ENCODE results near the gene MSANTD2.

MSANTD2 gene

DNA sequence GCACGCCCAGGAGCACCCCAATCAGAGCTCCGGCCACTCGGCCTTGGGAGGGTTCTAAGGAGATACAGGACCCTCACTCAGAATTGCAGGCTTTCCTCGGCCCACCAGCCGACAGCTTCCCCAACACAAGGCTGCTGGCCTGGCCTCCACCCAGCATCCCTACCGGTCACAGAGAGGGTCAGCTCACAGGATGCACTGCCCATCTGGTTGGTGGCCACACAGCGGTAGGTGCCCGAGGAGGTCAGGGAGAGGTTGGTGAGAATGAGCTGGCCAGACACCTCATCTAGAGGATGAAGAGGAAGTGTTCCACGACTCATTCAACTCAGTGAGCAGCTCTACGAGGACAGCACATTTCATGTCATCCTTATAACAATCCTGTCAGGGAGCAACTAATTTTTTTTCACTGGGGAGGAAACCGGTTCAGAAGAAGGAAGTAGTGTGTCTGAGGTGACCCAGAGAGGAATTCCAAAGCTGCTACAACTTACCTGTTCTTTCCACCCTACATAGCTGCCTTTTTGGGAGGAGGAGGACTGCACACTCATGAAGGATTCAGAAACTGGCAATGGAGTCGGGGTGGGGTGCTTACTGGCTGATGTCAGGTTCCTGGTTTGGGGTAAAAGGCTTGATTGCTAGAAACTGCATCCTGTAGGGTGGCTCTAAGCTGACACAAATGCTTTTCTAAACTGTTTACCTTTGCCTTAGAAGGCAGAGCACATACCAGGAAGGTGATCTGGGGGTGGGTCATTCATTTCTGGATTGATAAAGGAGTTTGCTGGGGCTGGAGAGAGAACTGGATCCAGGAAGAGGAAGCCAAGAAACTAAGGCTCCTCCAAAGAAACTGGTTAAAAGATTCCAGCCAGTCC is 51.5 kb downstream of the MSANTD2 start:
- Histone ChIP-seq H3K14ac (ENCODE audit: low read length in 2 of 2) (no peak overlapping the region), H2AFZ (ENCODE audit: low read depth, low read length) (no peak overlapping the region), H3K23ac (ENCODE audit: low read length in 2 of 2) (no peak overlapping the region), H3K79me1 (replicated peaks; ENCODE audit: low read length, poor library complexity, severe bottlenecking) (no peaks in the 10 kb centered on the region), H2BK120ac (ENCODE audit: low read depth, low read length) (no peak overlapping the region), H4K91ac (ENCODE audit: low read length) (no peak overlapping the region), H3K27ac (ENCODE audit: low read length, poor library complexity, severe bottlenecking) (no peak overlapping the region), H3K36me3 (ENCODE audit: control insufficient read depth in 1 of 2, insufficient read depth in 2 of 2, low read depth in 1 of 2, low read length in 2 of 2) (no peaks in the 10 kb centered on the region), H3K9me3 (ENCODE audit: control insufficient read depth, low read length) (peaks cover 2% of the 10 kb centered on the region), H3K4me2 (ENCODE audit: low read length, poor library complexity, severe bottlenecking) (no peak overlapping the region), H3K4ac (ENCODE audit: low read depth in 1 of 2, low read length in 2 of 2) (no peak overlapping the region), H3K18ac (ENCODE audit: low read depth in 1 of 2, low read length in 2 of 2) (no peak overlapping the region), H2BK15ac (ENCODE audit: low read depth, poor library complexity, severe bottlenecking) (no peak overlapping the region), H3K9ac (ENCODE audit: low read length) (no peak overlapping the region), H3K27me3 (ENCODE audit: control insufficient read depth in 1 of 2, insufficient read depth in 1 of 2, low read length in 2 of 2) (peaks cover 63 to 98% of the 10 kb centered on the region in 2 experiments), H2AK5ac (ENCODE audit: low read length, severe bottlenecking) (no peak overlapping the region), H3K4me3 (ENCODE audit: insufficient read depth in 1 of 2, low read depth in 1 of 2, low read length in 2 of 2) (no peak overlapping the region), H4K8ac (ENCODE audit: low read length) (no peak overlapping the region), H3K4me1 (ENCODE audit: control insufficient read depth, insufficient read depth, low read depth, low read length) (peaks cover 36% of the 10 kb centered on the region), H2BK5ac (ENCODE audit: low read depth, low read length, poor library complexity, severe bottlenecking) (no peak overlapping the region), H2BK12ac (ENCODE audit: low read length in 2 of 2) (no peak overlapping the region)
- no peak for DNase-seq
- WGBS: 63% methylated on average over 10 of the region's 12 CpGs

DNA sequence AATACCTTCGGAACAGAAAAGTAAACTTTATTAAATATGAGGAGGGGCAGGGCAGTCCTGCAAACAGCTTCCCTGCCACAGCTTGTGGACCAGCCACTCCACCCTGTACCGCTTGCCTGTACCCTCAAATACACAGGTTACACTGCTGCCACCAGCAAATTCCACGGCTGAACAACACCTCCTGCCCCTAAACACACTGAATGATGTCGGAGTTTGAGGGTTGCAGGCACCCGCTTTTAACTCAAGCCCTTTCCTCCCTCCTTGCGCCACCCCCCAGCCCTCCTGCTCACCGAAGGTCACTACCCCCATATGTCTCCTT is 52.1 kb downstream of the MSANTD2 start:
- no peak overlapping the region for H3K18ac ChIP-seq (ENCODE audit: low read depth in 1 of 2, low read length in 2 of 2)
- H2AK5ac ChIP-seq (ENCODE audit: low read length, severe bottlenecking): no peak overlapping the region
- no peak overlapping the region for H2BK5ac ChIP-seq (ENCODE audit: low read depth, low read length, poor library complexity, severe bottlenecking)
- H3K4ac ChIP-seq (ENCODE audit: low read depth in 1 of 2, low read length in 2 of 2): no peak overlapping the region
- H3K27me3 ChIP-seq (ENCODE audit: control insufficient read depth in 1 of 2, insufficient read depth in 1 of 2, low read length in 2 of 2): peaks cover 63 to 98% of the 10 kb centered on the region in 2 experiments
- no peak overlapping the region for H2AFZ ChIP-seq (ENCODE audit: low read depth, low read length)
- H2BK15ac ChIP-seq (ENCODE audit: low read depth, poor library complexity, severe bottlenecking): no peak overlapping the region
- H3K4me3 ChIP-seq (ENCODE audit: insufficient read depth in 1 of 2, low read depth in 1 of 2, low read length in 2 of 2): no peak overlapping the region
- no peaks in the 10 kb centered on the region for H3K36me3 ChIP-seq (ENCODE audit: control insufficient read depth in 1 of 2, insufficient read depth in 2 of 2, low read depth in 1 of 2, low read length in 2 of 2)
- no peak overlapping the region for H2BK12ac ChIP-seq (ENCODE audit: low read length in 2 of 2)
- no peak overlapping the region for H4K8ac ChIP-seq (ENCODE audit: low read length)
- WGBS: 68% methylated on average over 7 of the region's 7 CpGs
- H3K14ac ChIP-seq (ENCODE audit: low read length in 2 of 2): no peak overlapping the region
- no peak overlapping the region for H3K23ac ChIP-seq (ENCODE audit: low read length in 2 of 2)
- H3K27ac ChIP-seq (ENCODE audit: low read length, poor library complexity, severe bottlenecking): no peak overlapping the region
- no peak overlapping the region for H3K4me2 ChIP-seq (ENCODE audit: low read length, poor library complexity, severe bottlenecking)
- no peak for DNase-seq
- no peak overlapping the region for H3K9ac ChIP-seq (ENCODE audit: low read length)
- no peaks in the 10 kb centered on the region for H3K79me1 ChIP-seq (replicated peaks; ENCODE audit: low read length, poor library complexity, severe bottlenecking)
- no peak overlapping the region for H2BK120ac ChIP-seq (ENCODE audit: low read depth, low read length)
- peaks cover 36% of the 10 kb centered on the region for H3K4me1 ChIP-seq (ENCODE audit: control insufficient read depth, insufficient read depth, low read depth, low read length)
- peaks cover 2% of the 10 kb centered on the region for H3K9me3 ChIP-seq (ENCODE audit: control insufficient read depth, low read length)
- no peak overlapping the region for H4K91ac ChIP-seq (ENCODE audit: low read length)

GRCh38 chr11:124747406-124748099 is 52.7 kb downstream of the MSANTD2 start:
- H3K27me3 ChIP-seq (ENCODE audit: control insufficient read depth in 1 of 2, insufficient read depth in 1 of 2, low read length in 2 of 2): peaks cover 64 to 98% of the 10 kb centered on the region in 2 experiments
- H4K8ac ChIP-seq (ENCODE audit: low read length): no peak overlapping the region
- no peak for DNase-seq
- no peak overlapping the region for H2BK15ac ChIP-seq (ENCODE audit: low read depth, poor library complexity, severe bottlenecking)
- H4K91ac ChIP-seq (ENCODE audit: low read length): no peak overlapping the region
- H2BK5ac ChIP-seq (ENCODE audit: low read depth, low read length, poor library complexity, severe bottlenecking): no peak overlapping the region
- no peak overlapping the region for H2AFZ ChIP-seq (ENCODE audit: low read depth, low read length)
- H3K4me2 ChIP-seq (ENCODE audit: low read length, poor library complexity, severe bottlenecking): no peak overlapping the region
- no peak overlapping the region for H3K14ac ChIP-seq (ENCODE audit: low read length in 2 of 2)
- no peak overlapping the region for H3K4ac ChIP-seq (ENCODE audit: low read depth in 1 of 2, low read length in 2 of 2)
- no peak overlapping the region for H2BK120ac ChIP-seq (ENCODE audit: low read depth, low read length)
- H3K36me3 ChIP-seq (ENCODE audit: control insufficient read depth in 1 of 2, insufficient read depth in 2 of 2, low read depth in 1 of 2, low read length in 2 of 2): no peaks in the 10 kb centered on the region
- 19% methylated on average over 14 of the region's 14 CpGs for WGBS
- peaks cover 33% of the 10 kb centered on the region for H3K4me1 ChIP-seq (ENCODE audit: control insufficient read depth, insufficient read depth, low read depth, low read length)
- no peaks in the 10 kb centered on the region for H3K79me1 ChIP-seq (replicated peaks; ENCODE audit: low read length, poor library complexity, severe bottlenecking)
- H2BK12ac ChIP-seq (ENCODE audit: low read length in 2 of 2): no peak overlapping the region
- no peak overlapping the region for H2AK5ac ChIP-seq (ENCODE audit: low read length, severe bottlenecking)
- no peak overlapping the region for H3K9ac ChIP-seq (ENCODE audit: low read length)
- no peak overlapping the region for H3K4me3 ChIP-seq (ENCODE audit: insufficient read depth in 1 of 2, low read depth in 1 of 2, low read length in 2 of 2)
- no peak overlapping the region for H3K18ac ChIP-seq (ENCODE audit: low read depth in 1 of 2, low read length in 2 of 2)
- no peak overlapping the region for H3K27ac ChIP-seq (ENCODE audit: low read length, poor library complexity, severe bottlenecking)
- H3K9me3 ChIP-seq (ENCODE audit: control insufficient read depth, low read length): peaks cover 2% of the 10 kb centered on the region
- no peak overlapping the region for H3K23ac ChIP-seq (ENCODE audit: low read length in 2 of 2)

GRCh38 chr11:124746621-124747243 is 53.5 kb downstream of the MSANTD2 start:
- no peak overlapping the region for H2BK15ac ChIP-seq (ENCODE audit: low read depth, poor library complexity, severe bottlenecking)
- no peak overlapping the region for H3K4ac ChIP-seq (ENCODE audit: low read depth in 1 of 2, low read length in 2 of 2)
- no peak overlapping the region for H2BK120ac ChIP-seq (ENCODE audit: low read depth, low read length)
- H2AFZ ChIP-seq (ENCODE audit: low read depth, low read length): peak overlapping the region; percentile 78
- peak overlapping the region; percentile 46 to 78 for H3K4me3 ChIP-seq (ENCODE audit: insufficient read depth in 1 of 2, low read depth in 1 of 2, low read length in 2 of 2)
- no peak overlapping the region for H4K8ac ChIP-seq (ENCODE audit: low read length)
- WGBS: under 1% methylated on average over 32 of the region's 37 CpGs
- peaks cover 29% of the 10 kb centered on the region for H3K4me1 ChIP-seq (ENCODE audit: control insufficient read depth, insufficient read depth, low read depth, low read length)
- H3K14ac ChIP-seq (ENCODE audit: low read length in 2 of 2): no peak overlapping the region
- H4K91ac ChIP-seq (ENCODE audit: low read length): no peak overlapping the region
- DNase-seq: peak; percentile 74
- H3K27ac ChIP-seq (ENCODE audit: low read length, poor library complexity, severe bottlenecking): no peak overlapping the region
- no peak overlapping the region for H3K18ac ChIP-seq (ENCODE audit: low read depth in 1 of 2, low read length in 2 of 2)
- H3K27me3 ChIP-seq (ENCODE audit: control insufficient read depth in 1 of 2, insufficient read depth in 1 of 2, low read length in 2 of 2): peaks cover 64 to 98% of the 10 kb centered on the region in 2 experiments
- H2BK12ac ChIP-seq (ENCODE audit: low read length in 2 of 2): no peak overlapping the region
- H3K9ac ChIP-seq (ENCODE audit: low read length): peak overlapping the region; percentile 32
- H3K36me3 ChIP-seq (ENCODE audit: control insufficient read depth in 1 of 2, insufficient read depth in 2 of 2, low read depth in 1 of 2, low read length in 2 of 2): no peaks in the 10 kb centered on the region
- no peaks in the 10 kb centered on the region for H3K79me1 ChIP-seq (replicated peaks; ENCODE audit: low read length, poor library complexity, severe bottlenecking)
- peak overlapping the region; percentile 94 for H3K4me2 ChIP-seq (ENCODE audit: low read length, poor library complexity, severe bottlenecking)
- peak overlapping the region in 1 of 2 experiments; percentile 80 for H3K23ac ChIP-seq (ENCODE audit: low read length in 2 of 2)
- no peak overlapping the region for H2AK5ac ChIP-seq (ENCODE audit: low read length, severe bottlenecking)
- H3K9me3 ChIP-seq (ENCODE audit: control insufficient read depth, low read length): peaks cover 2% of the 10 kb centered on the region
- no peak overlapping the region for H2BK5ac ChIP-seq (ENCODE audit: low read depth, low read length, poor library complexity, severe bottlenecking)

Data from mesenchymal stem cell (in vitro differentiated cells and primary cell).